GM12875 (cell line): ENCODE results near the gene HOXA9.

Experiments used
- H3K4me3 ChIP-seq: one replicate; pipeline ENCODE4 v1.5.1; 2011; ENCODE audit warnings: low read depth, low read length, control low read depth
- CTCF ChIP-seq: IDR thresholded peaks from 2 replicates; pipeline ENCODE4 v1.5.1; 2011; ENCODE audit warnings: low read depth, mild to moderate bottlenecking, control low read depth, inconsistent platforms, low read length, moderate library complexity, borderline replicate concordance; ENCODE audit not compliant: insufficient read depth

Gene HOXA9

DNA sequence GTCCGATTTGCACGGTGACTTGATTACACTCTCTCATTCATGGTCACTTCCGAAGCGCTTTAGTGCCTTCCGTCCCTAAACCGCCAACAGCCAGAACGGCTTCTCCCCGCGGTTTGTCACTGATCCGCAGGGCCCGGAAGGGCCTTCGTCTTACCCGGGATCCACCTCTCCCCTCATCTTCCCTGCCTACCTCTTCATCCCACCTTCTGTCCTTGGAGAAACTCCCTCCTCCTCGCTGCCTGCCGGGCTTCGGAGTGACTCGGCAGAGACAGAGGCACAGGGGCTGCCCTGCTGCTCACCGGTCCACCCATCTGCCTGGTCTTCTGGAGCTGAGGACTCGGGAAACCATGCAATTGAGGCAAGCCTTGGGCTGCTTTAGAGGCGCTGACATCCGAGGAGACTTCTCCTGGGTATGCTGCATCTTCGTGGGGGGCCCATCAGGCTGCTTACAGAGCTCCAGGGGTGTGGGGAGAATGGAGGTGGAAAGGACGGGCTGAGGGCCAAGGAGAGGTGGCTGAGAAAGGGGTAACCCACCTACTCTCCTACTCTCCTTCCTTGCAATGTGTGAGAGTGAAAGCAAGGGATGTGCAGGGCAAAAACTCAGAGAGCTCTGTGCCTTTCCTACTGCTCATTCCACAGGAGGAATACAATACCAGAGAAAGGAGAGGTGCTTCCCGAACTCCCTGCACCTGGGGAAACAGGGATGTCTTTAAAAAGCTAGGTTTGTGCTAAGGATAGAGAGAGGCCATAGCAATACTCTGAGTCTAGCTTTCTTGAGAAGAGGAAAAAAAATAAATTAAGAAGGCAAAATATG, 20.7 kb upstream of the HOXA9 start:
- TF ChIP-seq CTCF = no peak
- H3K4me3 ChIP-seq = no peak overlapping the region

DNA sequence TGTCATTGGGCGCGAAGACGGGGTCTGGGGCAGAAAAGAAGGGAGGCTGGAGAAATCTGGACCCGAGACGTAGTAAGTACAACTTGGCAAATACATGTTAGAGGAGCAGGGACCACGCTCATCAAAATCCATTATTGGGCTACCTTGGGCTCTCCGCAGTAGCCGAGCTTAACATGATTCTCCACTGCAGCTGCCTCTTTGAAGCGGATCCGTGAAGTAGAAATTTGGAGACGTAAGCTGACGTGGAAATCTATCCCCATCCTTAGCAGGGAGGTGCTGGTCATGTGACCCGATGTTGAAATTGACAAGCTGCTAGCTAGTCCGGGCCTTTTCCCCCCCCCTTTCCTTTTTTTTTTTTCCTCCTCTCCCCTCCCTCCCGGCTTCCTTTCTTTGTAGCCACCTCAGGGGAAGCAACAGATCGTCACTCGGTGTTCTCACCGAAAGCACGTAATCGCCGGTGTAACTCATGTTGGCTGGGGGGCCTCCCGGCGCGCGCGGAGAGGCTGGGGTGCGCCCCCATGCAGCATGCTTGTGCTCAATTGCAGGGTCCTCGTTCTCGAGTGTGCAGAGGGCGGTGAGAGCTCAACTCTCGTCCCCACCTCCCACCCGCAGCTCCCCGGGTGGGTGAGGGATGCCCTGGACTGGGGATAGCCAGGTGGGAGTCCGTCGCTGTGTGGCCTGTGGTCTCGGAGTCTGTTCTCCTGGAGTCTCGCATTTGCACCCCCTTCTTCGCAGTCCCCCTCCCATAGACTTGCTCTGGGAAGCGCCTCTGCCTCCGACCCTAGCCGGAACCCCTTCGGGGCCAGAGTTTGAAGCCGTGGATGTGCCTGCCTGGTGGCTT, 19.9 kb upstream of the HOXA9 start, which contains the start of gene HOXA11:
Gene HOXA11 (minus strand): TSS at position 220 of the 841 bp plus-strand sequence. CDS start 88 bp downstream, at position 132.
- H3K4me3 ChIP-seq = no peak within 1 kb of the TSS
- TF ChIP-seq CTCF = no peak

GRCh38 chr7:27184337-27185012, 19.1 kb upstream of the HOXA9 start:
- no peak overlapping the region for H3K4me3 ChIP-seq
- no peak for TF ChIP-seq CTCF

DNA sequence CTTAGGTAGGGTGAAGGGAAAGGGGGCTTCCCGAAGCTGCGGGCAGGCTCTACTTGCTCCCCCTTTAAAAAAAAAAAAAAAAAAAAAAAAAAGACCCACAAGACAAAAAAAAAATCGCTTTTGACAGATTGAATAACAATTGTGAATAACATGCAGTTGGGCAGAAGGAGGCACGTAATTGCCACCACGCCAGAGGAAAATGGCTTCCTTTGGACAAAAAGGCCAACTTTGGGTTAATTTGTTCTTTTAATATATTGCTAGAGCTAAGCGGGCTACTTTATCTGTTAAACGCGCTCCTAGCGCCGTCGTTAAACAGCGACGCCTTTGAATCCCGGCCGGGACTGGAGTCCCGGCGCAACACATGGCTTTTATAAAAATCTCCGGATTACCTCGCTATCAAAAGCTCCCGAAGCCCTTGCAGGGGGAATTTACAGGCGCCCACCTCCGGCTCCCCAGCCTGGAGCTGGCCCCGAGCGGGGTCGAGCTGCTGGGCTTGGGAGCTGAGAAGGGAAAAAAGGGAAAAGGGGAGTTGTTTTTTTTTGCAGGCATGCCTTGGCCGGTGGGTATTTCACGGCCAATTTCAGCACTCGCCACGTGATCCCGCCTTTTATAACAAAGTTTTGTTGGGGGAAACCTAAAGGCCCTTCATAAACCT, 18.5 kb upstream of the HOXA9 start:
- H3K4me3 ChIP-seq = no peak overlapping the region
- TF ChIP-seq CTCF = no peak

- H3K4me3 ChIP-seq = no peak overlapping the region
- no peak for TF ChIP-seq CTCF
Observed at GRCh38 chr7:27182861-27183681, 17.7 kb upstream of the HOXA9 start.

- TF ChIP-seq CTCF = no peak
- no peak overlapping the region for H3K4me3 ChIP-seq
Observed at GRCh38 chr7:27182285-27182841, 17.0 kb upstream of the HOXA9 start.
